Small intestine (tissue), 7 donors: ENCODE data around the gene RGS3. TPM values are rescaled to one million over a fixed set of nuclear protein-coding genes. Genes with fewer than 3 reads are reported as not detected.

Experiments used
- DNase-seq, 2 donors: peaks; one replicate each; pipeline versions ENCODE4 v3.0.0 to v3.0.0-alpha.2; 2013
- FAIRE-seq: peaks from 2 replicates; lab custom pipeline; 2012; peaks lifted over from hg19 to GRCh38; lab: Jason Lieb, UNC
- H3K27ac ChIP-seq, 3 donors: one replicate each; pipeline ENCODE4 v1.5.1; 2013; ENCODE audit warnings: low read length in 2 of 3, mild to moderate bottlenecking in 2 of 3, control low read depth in 1 of 3, inconsistent platforms in 1 of 3, low read depth in 1 of 3, moderate library complexity in 1 of 3
- H3K27me3 ChIP-seq, 3 donors: one replicate each; pipeline ENCODE4 v1.6.1; 2013; ENCODE audit warnings: low read length in 3 of 3, inconsistent platforms in 1 of 3; ENCODE audit not compliant: control insufficient read depth in 3 of 3, insufficient read depth in 3 of 3
- H3K36me3 ChIP-seq, 3 donors: one replicate each; pipeline ENCODE4 v1.6.1; 2013; ENCODE audit warnings: low read length in 3 of 3, inconsistent platforms in 1 of 3, low read depth in 1 of 3, mild to moderate bottlenecking in 1 of 3, moderate library complexity in 1 of 3; ENCODE audit not compliant: control insufficient read depth in 3 of 3, insufficient read depth in 2 of 3
- H3K4me1 ChIP-seq, 3 donors: one replicate each; pipeline ENCODE4 v1.6.1; 2013; ENCODE audit warnings: low read length in 2 of 3, inconsistent platforms in 1 of 3, low read depth in 1 of 3, mild to moderate bottlenecking in 1 of 3, moderate library complexity in 1 of 3; ENCODE audit not compliant: control insufficient read depth in 3 of 3, insufficient read depth in 2 of 3
- H3K4me3 ChIP-seq, 3 donors: one replicate each; pipeline ENCODE4 v1.5.1; 2013; ENCODE audit warnings: low read length in 3 of 3, control low read depth in 1 of 3, inconsistent platforms in 1 of 3, low read depth in 1 of 3, mild to moderate bottlenecking in 1 of 3, moderate library complexity in 1 of 3
- H3K9me3 ChIP-seq, 2 donors: one replicate each; pipeline ENCODE4 v1.6.1; 2013; ENCODE audit warnings: low read depth in 1 of 2, low read length in 1 of 2; ENCODE audit not compliant: control insufficient read depth in 2 of 2, insufficient read depth in 1 of 2
- WGBS, 3 donors: extraction: QIAGEN DNeasy Blood & Tissue Kit; methylation state at CpG; one replicate each; pipeline ENCODE4 v1.1.7; 2013; 5-methylcytosine and 5-hydroxymethylcytosine counted together
- polyA plus RNA-seq, 4 donors: library from polyadenylated mRNA; stranded (reverse) in 3 of 4; unstranded in 1 of 4; fragments of 200-250 nt in 3 of 4; fragments of 120-200 nt in 1 of 4; gene quantifications; one replicate each; pipeline versions ENCODE4 v1.2.1 to v1.2.3, GENCODE V29; 2013
- donor health status: healthy with polysubstance abuse.
- donor health status: control.
- donor health status: control.
- donor health status: Bipolar disorder and iron deficiency.
- donor health status: healthy.

The RGS3 gene
- polyA plus RNA-seq, 4 donors: 23.0 to 37.0 (median 26.4) TPM

GRCh38 chr9:113559834-113560800, 96.6 kb downstream of the RGS3 start:
- no peak overlapping the region for H3K27ac ChIP-seq
- DNase-seq: no peak

GRCh38 chr9:113562653-113563381, 99.3 kb downstream of the RGS3 start:
- Histone ChIP-seq H3K27me3 (no peaks in the 10 kb centered on the region), H3K4me3 (no peak overlapping the region), H3K36me3 (peaks cover 0 to 46% (median 0%) of the 10 kb centered on the region in 3 donors), H3K27ac (no peak overlapping the region), H3K4me1 (peaks cover 3 to 33% (median 10%) of the 10 kb centered on the region in 3 donors), H3K9me3 (no peaks in the 10 kb centered on the region)
- DNase-seq (no peak), FAIRE-seq (no peak)
- WGBS, 3 donors: 68 to 76% (median 73%) methylated on average over 2 of the region's 2 CpGs

More at GRCh38 chr9:113559834-113560800, 96.6 kb downstream of the RGS3 start:
- no peak for FAIRE-seq
- peaks cover 3 to 19% (median 10%) of the 10 kb centered on the region in 3 donors for H3K4me1 ChIP-seq
- WGBS, 3 donors: 81 to 87% (median 85%) methylated on average over 12 of the region's 12 CpGs
- no peak overlapping the region for H3K4me3 ChIP-seq
- H3K36me3 ChIP-seq: peaks cover 0 to 41% (median 0%) of the 10 kb centered on the region in 3 donors
- no peaks in the 10 kb centered on the region for H3K27me3 ChIP-seq
- no peaks in the 10 kb centered on the region for H3K9me3 ChIP-seq

- Histone ChIP-seq H3K9me3 (no peaks in the 10 kb centered on the region), H3K4me3 (no peak overlapping the region), H3K27ac (peak overlapping the region in 2 of 3 donors; percentile 77 to 89), H3K27me3 (no peaks in the 10 kb centered on the region), H3K4me1 (peaks cover 3 to 33% (median 6%) of the 10 kb centered on the region in 3 donors), H3K36me3 (peaks cover 0 to 53% (median 0%) of the 10 kb centered on the region in 3 donors)
- no peak for FAIRE-seq
- 70 to 78% (median 75%) methylated on average over 5 of the region's 5 CpGs for WGBS, 3 donors
- DNase-seq: peak; percentile 26 to 69
Observed at GRCh38 chr9:113563826-113564497, 100.4 kb downstream of the RGS3 start.

GRCh38 chr9:113564498-113565237, 101.1 kb downstream of the RGS3 start:
- FAIRE-seq: no peak

GRCh38 chr9:113566016-113566711, 102.6 kb downstream of the RGS3 start:
- Histone ChIP-seq H3K36me3 (peaks cover 0 to 43% (median 0%) of the 10 kb centered on the region in 3 donors), H3K27me3 (no peaks in the 10 kb centered on the region), H3K27ac (peak overlapping the region; percentile 7 to 89 (median 52)), H3K4me1 (peaks cover 3 to 28% (median 3%) of the 10 kb centered on the region in 3 donors), H3K9me3 (no peaks in the 10 kb centered on the region), H3K4me3 (peak overlapping the region in 1 of 3 donors; percentile 41)
- FAIRE-seq (no peak), DNase-seq (no peak)
- WGBS, 3 donors: 62 to 68% (median 62%) methylated on average over 8 of the region's 8 CpGs

More at GRCh38 chr9:113564498-113565237, 101.1 kb downstream of the RGS3 start:
- WGBS, 3 donors: 20 to 32% (median 29%) methylated on average over 20 of the region's 20 CpGs
- peaks cover 0 to 51% (median 0%) of the 10 kb centered on the region in 3 donors for H3K36me3 ChIP-seq
- H3K4me1 ChIP-seq: peaks cover 3 to 28% (median 3%) of the 10 kb centered on the region in 3 donors
- H3K9me3 ChIP-seq: no peaks in the 10 kb centered on the region
- H3K27ac ChIP-seq: peak overlapping the region in 2 of 3 donors; percentile 77 to 89
- H3K4me3 ChIP-seq: peak overlapping the region in 1 of 3 donors; percentile 41
- peak; percentile 65 to 67 for DNase-seq
- H3K27me3 ChIP-seq: no peaks in the 10 kb centered on the region

GRCh38 chr9:113566712-113567071, 103.2 kb downstream of the RGS3 start:
- no peak for FAIRE-seq
- 86 to 95% (median 86%) methylated on average over 3 of the region's 3 CpGs for WGBS, 3 donors
- no peak overlapping the region for H3K27ac ChIP-seq
- peaks cover 0 to 39% (median 0%) of the 10 kb centered on the region in 3 donors for H3K36me3 ChIP-seq
- H3K27me3 ChIP-seq: no peaks in the 10 kb centered on the region
- no peaks in the 10 kb centered on the region for H3K9me3 ChIP-seq
- H3K4me1 ChIP-seq: peaks cover 3 to 28% (median 3%) of the 10 kb centered on the region in 3 donors
- DNase-seq: no peak
- H3K4me3 ChIP-seq: no peak overlapping the region

GRCh38 chr9:113567361-113568080, 104.0 kb downstream of the RGS3 start:
- 94 to 97% (median 96%) methylated on average over 8 of the region's 8 CpGs for WGBS, 3 donors
- Histone ChIP-seq H3K27ac (peak overlapping the region in 1 of 3 donors; percentile 1), H3K9me3 (no peaks in the 10 kb centered on the region), H3K36me3 (peaks cover 0 to 33% (median 0%) of the 10 kb centered on the region in 3 donors), H3K4me3 (no peak overlapping the region), H3K27me3 (no peaks in the 10 kb centered on the region), H3K4me1 (peaks cover 3 to 32% (median 5%) of the 10 kb centered on the region in 3 donors)
- no peak for DNase-seq
- no peak for FAIRE-seq
